ENCODE data around the gene RCBTB1. TPM values are rescaled to one million over a fixed set of nuclear protein-coding genes. Genes with fewer than 3 reads are reported as not detected.

RCBTB1 gene
- total RNA-seq, 2 experiments from 2014 or later, result 10.3 to 11.4 TPM

DNA sequence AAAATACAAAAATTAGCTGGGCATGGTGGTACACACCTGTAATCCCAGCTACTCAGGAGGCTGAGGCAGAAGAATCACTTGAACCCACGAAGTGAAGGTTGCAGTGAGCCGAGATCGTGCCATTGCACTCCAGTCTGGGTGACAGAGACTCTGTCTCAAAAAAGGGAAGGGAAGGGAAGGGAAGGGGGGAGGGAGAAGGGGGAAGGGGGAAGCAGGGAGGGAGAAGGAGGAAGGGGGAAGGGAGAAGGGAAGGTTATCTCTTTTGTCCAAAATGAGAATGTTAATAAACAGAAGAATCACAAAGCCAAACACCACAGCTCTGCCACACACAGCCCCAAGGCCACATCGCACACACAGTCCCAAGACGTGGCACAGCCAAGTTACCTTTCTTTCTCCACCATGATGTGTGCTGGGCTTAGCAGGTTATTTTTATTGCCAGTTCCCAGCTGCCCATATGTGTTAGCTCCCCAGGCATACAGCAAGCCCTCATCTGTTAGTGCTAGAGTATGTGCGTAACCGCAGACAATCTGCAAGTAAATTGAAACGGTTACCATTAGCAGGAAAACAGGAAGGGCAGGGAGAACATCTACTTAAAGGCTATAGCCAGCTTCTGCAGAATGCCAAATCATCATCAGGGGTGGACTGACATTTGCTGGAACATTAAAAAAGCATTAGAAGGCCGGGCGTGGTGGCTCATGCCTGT, 34.3 kb downstream of the RCBTB1 start:
- ChIA-PET POLR2A (interaction anchor here (0.7 kb wide), 1 partner anchor 556 kb away, joined by 4 read pairs; no protein-coding TSS in a partner anchor), CTCF (no interaction called here)
- no peaks in the 10 kb centered on the region for H3K4me1 ChIP-seq (ENCODE audit: insufficient read depth, low read length)
- Mint-ChIP-seq H3K27ac (no peak overlapping the region), H3K4me1 (ENCODE audit: low read depth) (no peaks in the 10 kb centered on the region), H3K4me3 (no peak overlapping the region), H3K9me3 (no peaks in the 10 kb centered on the region), H3K36me3 (ENCODE audit: low read depth) (peaks cover 76% of the 10 kb centered on the region), H3K27me3 (no peaks in the 10 kb centered on the region)
- DNase-seq (no peak), ATAC-seq (ENCODE audit: poor library complexity) (no peak)
- intact Hi-C loops (cut with DNase I, micrococcal nuclease), result no loop called here
- H3K27ac ChIP-seq (ENCODE audit: low read depth in 1 of 2, low read length in 2 of 2), result no peak overlapping the region
- no peaks in the 10 kb centered on the region for H3K27me3 ChIP-seq (ENCODE audit: control insufficient read depth in 1 of 2, insufficient read depth in 2 of 2, low read length in 2 of 2)
- peaks cover 48% of the 10 kb centered on the region for H3K36me3 ChIP-seq (ENCODE audit: insufficient read depth, low read length)
- H3K9me3 ChIP-seq (ENCODE audit: control insufficient read depth in 1 of 2, insufficient read depth in 1 of 2, low read length in 2 of 2), result no peaks in the 10 kb centered on the region
- no peak overlapping the region for H3K4me3 ChIP-seq (ENCODE audit: low read length)
- TF ChIP-seq, protein P1, sequence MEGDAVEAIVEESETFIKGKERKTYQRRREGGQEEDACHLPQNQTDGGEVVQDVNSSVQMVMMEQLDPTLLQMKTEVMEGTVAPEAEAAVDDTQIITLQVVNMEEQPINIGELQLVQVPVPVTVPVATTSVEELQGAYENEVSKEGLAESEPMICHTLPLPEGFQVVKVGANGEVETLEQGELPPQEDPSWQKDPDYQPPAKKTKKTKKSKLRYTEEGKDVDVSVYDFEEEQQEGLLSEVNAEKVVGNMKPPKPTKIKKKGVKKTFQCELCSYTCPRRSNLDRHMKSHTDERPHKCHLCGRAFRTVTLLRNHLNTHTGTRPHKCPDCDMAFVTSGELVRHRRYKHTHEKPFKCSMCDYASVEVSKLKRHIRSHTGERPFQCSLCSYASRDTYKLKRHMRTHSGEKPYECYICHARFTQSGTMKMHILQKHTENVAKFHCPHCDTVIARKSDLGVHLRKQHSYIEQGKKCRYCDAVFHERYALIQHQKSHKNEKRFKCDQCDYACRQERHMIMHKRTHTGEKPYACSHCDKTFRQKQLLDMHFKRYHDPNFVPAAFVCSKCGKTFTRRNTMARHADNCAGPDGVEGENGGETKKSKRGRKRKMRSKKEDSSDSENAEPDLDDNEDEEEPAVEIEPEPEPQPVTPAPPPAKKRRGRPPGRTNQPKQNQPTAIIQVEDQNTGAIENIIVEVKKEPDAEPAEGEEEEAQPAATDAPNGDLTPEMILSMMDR (IDR thresholded peaks at IDR 0.05), result no peak

DNA sequence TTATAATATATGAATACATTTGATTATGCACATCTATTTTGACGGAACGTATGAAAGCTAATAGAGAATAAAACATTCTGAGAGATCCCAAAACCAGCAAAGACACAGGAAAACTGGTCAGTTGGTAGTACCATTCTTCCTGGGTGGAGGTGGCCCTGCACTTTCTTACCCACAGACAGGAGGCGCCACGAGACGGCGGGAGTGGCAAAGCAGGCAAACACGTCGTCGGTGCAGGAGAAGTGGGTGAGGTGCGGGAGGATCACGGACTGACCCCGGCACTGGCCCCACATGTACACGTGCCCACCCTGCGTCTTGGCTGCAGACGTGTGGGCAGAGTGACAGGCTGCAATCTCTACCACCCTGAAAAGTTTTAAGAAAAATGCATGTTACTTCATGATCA, 36.1 kb downstream of the RCBTB1 start:
- H3K36me3 Mint-ChIP-seq (ENCODE audit: low read depth), result peaks cover 77% of the 10 kb centered on the region
- Histone ChIP-seq H3K9me3 (ENCODE audit: control insufficient read depth in 1 of 2, insufficient read depth in 1 of 2, low read length in 2 of 2) (no peaks in the 10 kb centered on the region), H3K36me3 (ENCODE audit: insufficient read depth, low read length) (peaks cover 45% of the 10 kb centered on the region), H3K4me1 (ENCODE audit: insufficient read depth, low read length) (no peaks in the 10 kb centered on the region), H3K27me3 (ENCODE audit: control insufficient read depth in 1 of 2, insufficient read depth in 2 of 2, low read length in 2 of 2) (no peaks in the 10 kb centered on the region), H3K27ac (ENCODE audit: low read depth in 1 of 2, low read length in 2 of 2) (no peak overlapping the region), H3K4me3 (ENCODE audit: low read length) (no peak overlapping the region)
- H3K4me3 Mint-ChIP-seq, result no peak overlapping the region
- H3K27me3 Mint-ChIP-seq, result no peaks in the 10 kb centered on the region
- ATAC-seq (ENCODE audit: poor library complexity) (no peak), DNase-seq (peak in 2 of 14 experiments; percentile 11)
- H3K27ac Mint-ChIP-seq, result no peak overlapping the region
- no peaks in the 10 kb centered on the region for H3K4me1 Mint-ChIP-seq (ENCODE audit: low read depth)
- no peaks in the 10 kb centered on the region for H3K9me3 Mint-ChIP-seq
- intact Hi-C loops (cut with DNase I, micrococcal nuclease), result no loop called here
- TF ChIP-seq, protein P1 (IDR thresholded peaks at IDR 0.05), result no peak
- ChIA-PET POLR2A (no interaction called here), CTCF (interaction anchor here (1.0 kb wide), 1 partner anchor 58 kb away, joined by 3 read pairs; no protein-coding TSS in a partner anchor)

DNA sequence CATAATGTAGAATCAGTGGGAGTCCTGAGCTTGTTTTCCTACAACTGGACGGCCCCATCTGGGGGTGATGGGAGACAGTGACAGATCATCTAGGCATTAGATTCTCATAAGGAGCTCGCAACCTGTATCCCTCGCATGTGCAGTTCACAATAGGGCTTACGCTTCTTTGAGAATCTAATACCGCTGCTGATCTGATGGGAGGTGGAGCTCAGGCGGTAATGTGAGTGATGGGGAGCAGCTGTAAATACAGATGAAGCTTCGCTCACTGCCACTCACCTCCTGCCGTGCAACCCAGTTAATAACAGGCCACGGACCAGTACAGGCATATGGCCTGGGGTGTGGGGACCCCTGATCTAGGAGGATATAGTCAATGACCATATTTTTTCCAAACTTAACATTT, 38.8 kb downstream of the RCBTB1 start:
- no peak overlapping the region for H3K27ac Mint-ChIP-seq

More for the DNA sequence above, 38.8 kb downstream of the RCBTB1 start:
- Histone ChIP-seq H3K27ac (ENCODE audit: low read depth in 1 of 2, low read length in 2 of 2) (no peak overlapping the region), H3K27me3 (ENCODE audit: control insufficient read depth in 1 of 2, insufficient read depth in 2 of 2, low read length in 2 of 2) (no peaks in the 10 kb centered on the region), H3K4me1 (ENCODE audit: insufficient read depth, low read length) (no peaks in the 10 kb centered on the region), H3K36me3 (ENCODE audit: insufficient read depth, low read length) (peaks cover 44% of the 10 kb centered on the region), H3K9me3 (ENCODE audit: control insufficient read depth in 1 of 2, insufficient read depth in 1 of 2, low read length in 2 of 2) (no peaks in the 10 kb centered on the region), H3K4me3 (ENCODE audit: low read length) (no peak overlapping the region)
- intact Hi-C loops (cut with DNase I, micrococcal nuclease), result no loop called here
- CTCF ChIA-PET, result no interaction called here
- DNase-seq (no peak), ATAC-seq (ENCODE audit: poor library complexity) (no peak)
- no peaks in the 10 kb centered on the region for H3K9me3 Mint-ChIP-seq
- no peak overlapping the region for H3K4me3 Mint-ChIP-seq
- H3K27me3 Mint-ChIP-seq, result no peaks in the 10 kb centered on the region
- TF ChIP-seq, protein P1 (IDR thresholded peaks at IDR 0.05), result no peak
- H3K4me1 Mint-ChIP-seq (ENCODE audit: low read depth), result no peaks in the 10 kb centered on the region
- H3K36me3 Mint-ChIP-seq (ENCODE audit: low read depth), result peaks cover 76% of the 10 kb centered on the region
- POLR2A ChIA-PET, result no interaction called here
